Measurements from ENCODE around the gene EEF1A2.

- no peak for TF ChIP-seq GATA2 (IDR thresholded peaks at IDR 0.05; ENCODE audit: low read depth, low read length)
- no peak for TF ChIP-seq GATA3 (IDR thresholded peaks at IDR 0.05; ENCODE audit: low read depth, low read length)
Observed at GRCh38 chr20:63545814-63546213, 46.9 kb upstream of the EEF1A2 start.

Data from SH-SY5Y (cell line).